Measurements from ENCODE around the gene PAM16.

PAM16 gene

DNA sequence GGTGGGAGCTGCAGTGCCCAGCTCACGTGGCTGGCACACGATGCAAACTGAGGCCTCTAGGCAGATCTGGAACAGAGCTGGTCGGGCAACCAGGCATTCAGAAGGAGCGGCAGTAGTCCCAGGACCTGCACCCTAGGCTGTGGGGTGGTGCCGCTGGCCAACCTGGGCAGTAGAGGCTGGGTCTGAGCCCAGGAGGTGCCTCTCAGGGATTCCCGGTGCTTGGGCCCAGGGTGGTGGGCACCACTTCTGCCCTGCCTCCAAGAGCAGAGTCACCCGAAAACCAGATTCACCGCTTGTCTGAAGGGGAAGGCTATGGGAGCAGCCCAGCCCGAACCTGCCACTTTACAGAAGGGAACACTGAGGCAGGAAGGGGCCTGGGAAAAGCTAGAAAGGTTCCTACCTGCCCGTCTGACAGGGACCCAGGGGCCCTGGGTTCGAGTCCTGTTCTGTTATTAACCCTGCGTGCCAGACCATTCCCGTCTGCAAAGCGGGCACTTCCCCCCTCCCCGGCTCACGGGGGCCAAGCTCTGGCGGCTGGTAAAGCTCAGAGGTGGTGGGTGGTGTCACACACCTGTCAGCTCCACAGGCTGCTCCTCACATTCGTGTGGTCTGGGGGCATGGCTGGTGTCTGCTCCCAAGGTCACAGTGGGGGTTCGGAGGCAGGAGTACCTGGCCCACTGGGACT lies 18.4 kb downstream of the PAM16 start:
- DNase-seq = no peak

DNA sequence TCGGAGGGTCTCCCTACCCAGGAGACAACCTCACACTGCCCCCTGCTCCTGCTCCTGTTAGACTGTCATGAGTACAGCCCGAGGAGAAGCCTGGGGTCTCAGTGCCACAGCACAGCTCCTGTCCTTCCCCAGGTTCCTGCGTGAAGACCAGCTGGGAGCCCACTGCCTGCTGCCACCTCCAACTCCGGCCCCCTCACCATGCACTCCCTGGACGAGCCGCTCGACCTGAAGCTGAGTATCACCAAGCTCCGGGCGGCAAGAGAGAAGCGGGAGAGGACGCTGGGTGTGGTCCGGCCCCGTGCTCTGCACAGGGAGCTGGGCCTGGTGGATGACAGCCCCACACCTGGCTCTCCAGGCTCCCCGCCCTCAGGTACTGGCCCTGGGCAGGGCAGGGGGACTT lies 19.0 kb downstream of the PAM16 start:
- DNase-seq = no peak

DNA sequence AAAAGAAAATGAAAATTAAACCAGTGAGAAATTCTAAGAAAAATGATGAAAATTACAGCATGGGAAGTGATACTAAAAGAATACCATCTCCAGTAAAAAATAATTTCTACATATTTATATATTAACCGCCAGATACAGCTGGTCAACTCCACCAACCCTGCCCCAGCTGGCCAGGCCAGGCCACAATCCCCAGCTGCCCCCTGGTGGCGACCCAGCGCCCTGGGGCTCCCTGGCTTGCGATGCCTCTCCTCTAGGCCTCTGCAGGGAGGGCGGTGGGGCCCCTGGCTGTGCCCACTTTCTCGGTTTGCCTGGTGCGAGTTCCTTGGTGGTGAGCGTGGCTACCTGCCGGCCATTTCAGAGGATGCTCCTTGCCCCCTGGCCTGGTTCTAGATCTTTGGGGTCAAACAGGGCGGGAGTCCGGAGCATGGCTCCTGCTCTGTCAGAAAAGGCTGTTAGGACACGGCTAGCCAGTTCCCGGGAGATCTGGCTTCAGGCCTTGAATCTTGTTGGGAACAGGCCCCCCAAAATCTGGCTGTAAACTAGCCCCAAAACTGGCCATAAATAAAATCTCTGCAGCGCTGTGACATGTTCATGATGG lies 20.7 kb downstream of the PAM16 start:
- DNase-seq = peak in 1 of 2 experiments; percentile 30

DNA sequence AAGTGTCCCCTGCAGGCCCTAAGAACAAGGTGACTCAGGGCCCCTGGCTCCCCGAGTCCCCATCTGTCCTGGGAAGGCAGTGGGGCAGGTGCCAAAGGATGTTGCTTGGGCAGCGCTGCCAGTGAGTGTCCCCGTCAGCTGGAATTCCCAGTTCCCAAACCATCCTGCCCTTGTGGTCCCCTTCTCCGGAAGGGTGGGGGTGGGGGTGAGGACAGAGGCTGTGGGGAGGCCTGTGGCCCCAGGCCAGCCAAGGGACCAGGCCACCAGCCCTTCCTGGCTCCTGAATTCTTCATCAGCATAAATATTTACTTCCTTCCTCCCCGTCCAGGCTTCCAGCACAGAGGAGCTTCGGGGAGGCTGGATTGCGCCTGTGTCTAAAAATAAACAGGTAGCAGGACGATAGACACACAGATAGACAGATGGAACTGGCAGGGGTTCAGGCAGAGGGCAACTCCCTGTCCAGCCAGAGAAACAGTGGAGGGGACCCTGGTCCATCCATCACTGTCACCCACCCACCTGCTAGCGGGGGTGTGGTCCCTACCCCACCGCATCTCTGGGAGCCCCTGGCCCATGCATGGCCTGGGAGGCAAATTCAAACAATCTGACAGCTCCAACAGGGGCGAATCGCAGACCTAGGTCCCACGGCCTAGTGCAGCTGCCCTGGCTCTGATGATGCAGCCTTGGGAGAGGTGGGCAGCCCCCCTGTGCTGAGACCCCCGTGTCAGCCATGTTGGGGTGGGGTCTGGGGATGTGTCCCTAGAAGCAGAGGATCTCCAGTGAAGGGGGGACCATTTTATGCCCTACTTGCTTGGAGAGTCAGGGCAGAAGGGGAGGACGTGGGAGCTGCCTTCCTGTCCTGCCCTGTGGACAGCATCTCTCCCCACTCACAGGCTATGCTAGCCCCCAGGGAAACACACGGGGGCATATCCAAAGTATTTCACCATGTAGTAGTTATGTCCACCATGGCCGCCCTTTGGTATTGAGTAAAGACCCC lies 22.0 kb downstream of the PAM16 start:
- DNase-seq = no peak

DNA sequence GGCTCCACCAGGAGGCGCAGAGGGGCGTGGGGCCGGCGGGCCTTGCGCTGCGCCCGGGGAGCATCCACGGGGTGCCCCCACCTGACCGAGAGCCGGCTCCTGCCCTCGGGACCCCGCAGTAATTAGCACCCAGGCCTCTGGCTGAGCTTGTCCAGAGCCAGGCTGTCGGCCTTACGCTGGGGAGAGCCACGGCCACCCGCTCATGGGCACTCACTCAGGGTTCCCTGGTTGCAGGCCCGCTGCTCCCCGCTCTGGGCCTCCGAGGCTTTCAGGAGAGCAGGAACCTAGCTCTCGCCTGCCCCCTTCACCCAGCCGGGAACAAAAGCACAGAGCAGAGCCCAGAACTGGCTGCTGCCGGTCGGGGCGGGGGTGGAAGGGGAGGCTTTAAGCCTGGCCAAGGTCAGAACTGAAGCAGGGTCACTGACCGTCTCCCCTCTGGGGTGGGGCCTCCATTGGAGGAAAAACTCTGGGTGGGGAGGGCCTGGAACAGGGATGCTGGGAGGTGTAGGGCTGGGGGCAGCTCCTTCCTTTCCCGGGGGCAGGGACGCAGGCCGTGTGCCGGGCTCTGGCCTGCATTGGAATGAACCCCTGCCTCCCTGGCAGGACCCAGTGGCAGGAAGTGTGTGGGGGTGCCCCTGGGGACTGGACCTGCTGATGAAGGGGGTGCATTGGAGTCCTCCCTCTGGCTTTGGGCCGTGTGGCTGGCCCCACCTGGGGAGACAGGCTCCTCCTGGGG lies 22.9 kb downstream of the PAM16 start:
- DNase-seq = no peak

DNA sequence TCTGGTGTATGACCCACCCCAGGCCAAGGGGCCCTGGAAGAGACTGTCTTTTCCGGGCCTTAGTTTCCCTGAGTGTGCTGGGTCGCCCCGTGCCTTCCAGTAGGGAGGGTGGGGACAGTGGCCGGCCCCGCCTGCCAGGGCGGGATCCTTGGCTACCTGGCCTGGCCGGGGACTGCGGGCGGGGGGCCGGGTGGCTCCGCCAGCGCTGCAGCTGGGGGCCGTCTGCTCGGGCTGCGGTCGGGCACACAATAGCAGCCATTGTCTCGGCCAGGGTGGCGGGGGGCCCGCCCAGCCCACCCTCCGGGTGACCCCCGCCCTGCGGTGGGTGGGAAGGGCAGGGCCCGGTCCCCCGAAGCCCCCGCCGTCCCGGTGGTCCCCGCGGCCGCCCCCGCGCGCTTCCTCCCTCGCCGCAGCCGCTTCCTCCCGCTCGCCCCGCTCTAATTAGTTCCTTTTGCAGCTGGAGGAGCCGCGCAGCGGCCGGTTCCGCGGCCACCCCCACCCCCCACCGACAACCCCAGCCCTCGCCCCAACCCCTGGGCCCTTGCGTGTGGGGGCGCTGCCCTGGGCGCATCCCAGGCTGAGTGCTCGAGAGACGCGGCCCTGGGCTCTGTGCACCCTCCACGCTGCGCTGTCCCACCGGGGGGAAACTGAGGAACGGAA lies 23.6 kb downstream of the PAM16 start:
- DNase-seq = no peak

DNA sequence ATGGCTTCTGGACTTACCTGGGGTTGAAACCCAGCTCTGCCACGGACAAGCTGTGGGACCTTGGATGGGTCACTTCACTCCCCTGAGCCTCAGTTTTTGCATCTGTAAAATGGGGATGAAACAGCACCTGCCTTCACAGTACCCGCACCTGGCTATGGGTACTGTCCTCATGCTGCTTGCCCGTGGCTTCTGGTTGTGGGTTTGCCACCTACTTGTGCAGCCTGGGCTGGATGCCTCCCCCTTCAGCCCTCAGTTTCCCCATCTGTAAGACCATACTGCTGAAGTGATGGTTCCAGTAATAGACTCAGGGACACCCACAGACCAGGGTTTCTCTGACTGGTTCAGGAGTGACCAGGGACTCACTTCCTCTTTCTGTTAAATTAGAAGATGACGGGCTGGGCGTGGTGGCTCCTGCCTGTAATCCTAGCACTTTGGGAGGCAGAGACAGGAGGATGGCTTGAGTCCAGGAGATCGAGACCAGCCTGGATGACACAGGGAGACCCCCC lies 25.8 kb downstream of the PAM16 start:
- DNase-seq = no peak

DNA sequence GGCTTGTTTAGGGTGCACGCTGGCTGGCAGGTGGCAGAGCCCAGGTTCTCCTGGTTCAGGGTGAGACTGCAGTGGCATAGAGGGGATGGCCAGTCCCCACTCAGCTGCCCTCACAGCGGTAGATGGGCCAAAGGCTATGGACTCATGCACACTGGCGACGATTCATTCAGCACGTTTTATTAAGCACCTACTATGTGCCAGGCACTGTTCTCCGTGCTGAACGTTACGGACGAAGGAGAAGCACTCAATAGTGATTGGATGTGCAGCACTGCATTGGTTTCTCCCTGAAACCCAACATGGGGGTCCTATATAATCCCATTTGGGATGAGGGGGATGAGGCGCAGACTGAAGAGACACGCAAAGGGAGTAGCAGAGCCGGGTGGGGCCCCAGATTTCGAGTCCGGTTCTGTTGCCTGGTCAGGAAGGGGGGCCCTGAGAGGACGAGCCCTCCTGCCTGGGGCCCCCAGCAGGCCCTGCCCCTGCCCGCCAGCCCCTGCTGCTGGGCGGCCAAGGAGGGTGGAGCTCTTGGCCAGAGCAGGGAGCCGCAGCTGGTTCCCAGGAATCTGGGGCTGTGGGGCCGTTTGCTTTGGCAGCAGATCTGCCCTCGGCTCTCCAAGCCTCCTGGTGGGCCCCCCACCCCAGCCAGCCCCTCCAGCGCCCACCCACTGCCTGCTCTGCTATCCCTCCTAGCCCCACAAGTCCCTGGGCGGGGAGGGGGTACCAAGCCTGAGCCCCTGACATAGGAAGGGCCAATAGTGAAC lies 26.4 kb downstream of the PAM16 start:
- no peak for DNase-seq

DNA sequence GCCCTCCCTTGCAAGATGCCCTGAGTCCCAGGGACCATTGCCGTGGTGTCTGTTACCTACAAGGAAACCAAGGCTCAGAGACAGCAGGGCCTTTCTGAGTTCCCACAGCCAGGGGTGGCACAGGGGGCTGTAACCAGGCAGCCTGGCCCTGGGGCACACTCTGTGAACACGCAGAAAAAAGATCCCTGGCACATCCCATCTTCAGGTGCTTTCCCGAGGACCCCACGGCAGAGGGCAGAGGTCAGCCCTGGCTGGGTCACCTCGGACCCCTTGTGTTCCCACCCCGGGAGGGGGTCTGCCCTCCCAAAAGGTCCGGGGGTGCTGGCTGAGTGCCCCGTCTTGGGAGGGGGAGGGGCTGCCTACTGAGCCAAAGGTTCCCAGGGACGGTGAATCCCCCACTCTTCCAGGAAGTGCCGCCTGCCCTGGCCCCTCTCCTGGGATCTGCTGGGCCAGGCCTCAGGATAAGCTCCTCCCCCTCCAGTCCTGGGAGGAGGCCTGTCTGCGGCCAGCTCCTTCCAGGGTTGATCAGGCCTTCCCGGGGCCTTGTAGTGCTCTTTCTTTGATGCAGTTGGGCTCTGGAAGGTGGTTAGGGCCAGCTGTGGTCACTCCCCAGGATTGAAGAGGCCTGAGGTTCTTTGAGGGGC lies 27.2 kb downstream of the PAM16 start:
- no peak for DNase-seq

DNA sequence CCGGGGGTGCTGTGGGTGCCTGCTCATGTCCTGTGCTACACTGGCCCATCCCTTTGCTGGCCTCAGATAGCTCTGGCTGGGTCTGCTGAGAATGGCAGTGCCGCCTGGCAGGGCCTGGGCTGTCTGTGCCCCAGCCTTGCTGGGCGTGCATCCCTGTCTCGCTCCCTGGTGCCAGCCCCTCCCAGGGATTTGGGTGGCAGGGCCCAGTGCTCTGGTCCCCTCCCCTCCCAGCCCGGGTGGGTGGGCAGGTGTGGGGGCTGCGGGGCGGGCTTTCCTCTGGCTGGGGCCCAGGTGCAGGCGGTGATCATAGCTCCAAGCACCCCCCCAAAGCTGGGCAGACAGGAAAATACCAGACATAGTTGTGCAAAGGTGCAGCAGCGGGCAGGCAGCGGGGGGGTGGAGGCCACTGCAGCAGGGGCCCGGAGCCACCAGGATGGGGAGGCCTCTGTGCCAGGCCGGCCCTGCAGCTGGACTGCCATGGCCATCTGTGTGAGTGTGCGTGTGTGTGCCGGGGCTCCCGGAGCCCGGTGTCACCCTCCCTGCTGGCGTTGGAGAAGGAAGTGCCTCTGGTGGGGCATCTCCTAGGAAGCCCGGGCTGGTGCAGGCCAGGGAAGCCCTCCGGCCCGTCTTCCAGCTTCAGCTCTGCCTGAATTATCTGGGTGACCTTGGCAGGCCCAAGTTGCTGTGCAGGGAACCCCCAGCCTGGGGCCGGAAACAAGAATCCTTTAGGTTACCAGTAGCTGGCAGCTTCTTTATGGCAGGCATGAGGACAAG lies 27.9 kb downstream of the PAM16 start:
- no peak for DNase-seq

DNA sequence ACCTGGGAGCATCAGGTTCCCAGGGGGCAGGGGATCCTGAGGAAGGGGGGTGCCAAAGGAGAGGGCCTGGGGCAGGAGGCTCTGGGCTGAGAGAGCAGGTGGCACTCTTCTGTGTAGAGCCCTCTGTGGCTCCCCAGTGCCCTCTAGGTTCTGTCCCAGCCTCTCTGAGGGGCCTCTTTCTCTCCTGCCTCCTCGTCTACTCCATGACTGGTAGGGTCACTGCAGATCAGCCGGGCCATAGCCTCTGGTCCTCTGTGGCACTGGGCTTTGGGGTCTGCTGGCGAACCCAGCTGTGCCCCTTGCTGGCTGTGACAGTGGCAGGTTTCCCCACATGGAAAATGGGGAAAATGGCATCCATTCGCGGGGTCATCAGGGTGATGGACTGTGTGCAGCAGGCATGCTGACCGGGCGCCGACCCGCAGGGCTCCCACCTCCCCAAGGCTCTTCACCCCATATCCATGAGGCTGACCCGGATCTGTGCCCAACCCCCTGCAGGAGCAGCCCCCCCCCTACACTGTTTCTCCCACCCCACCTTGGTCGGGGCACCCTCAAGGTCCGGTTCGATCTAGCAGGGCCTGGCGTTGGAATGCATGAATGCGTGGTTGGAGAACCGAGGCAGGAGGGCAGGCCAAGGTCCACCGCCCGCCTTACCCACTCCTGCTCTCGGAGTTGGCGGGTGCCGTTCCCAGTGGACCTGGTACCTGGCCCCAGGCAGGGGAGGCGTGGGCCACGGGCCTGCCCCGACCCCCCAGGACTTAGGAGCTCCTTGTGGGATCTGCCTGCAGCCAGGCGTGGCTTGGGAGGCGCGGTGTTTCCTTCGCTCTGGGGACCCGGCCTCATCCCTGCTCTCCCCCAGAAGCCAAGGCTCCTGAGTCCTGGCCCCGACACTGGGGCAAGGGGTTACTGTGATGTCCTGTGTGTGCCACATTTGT lies 28.7 kb downstream of the PAM16 start:
- no peak for DNase-seq

DNA sequence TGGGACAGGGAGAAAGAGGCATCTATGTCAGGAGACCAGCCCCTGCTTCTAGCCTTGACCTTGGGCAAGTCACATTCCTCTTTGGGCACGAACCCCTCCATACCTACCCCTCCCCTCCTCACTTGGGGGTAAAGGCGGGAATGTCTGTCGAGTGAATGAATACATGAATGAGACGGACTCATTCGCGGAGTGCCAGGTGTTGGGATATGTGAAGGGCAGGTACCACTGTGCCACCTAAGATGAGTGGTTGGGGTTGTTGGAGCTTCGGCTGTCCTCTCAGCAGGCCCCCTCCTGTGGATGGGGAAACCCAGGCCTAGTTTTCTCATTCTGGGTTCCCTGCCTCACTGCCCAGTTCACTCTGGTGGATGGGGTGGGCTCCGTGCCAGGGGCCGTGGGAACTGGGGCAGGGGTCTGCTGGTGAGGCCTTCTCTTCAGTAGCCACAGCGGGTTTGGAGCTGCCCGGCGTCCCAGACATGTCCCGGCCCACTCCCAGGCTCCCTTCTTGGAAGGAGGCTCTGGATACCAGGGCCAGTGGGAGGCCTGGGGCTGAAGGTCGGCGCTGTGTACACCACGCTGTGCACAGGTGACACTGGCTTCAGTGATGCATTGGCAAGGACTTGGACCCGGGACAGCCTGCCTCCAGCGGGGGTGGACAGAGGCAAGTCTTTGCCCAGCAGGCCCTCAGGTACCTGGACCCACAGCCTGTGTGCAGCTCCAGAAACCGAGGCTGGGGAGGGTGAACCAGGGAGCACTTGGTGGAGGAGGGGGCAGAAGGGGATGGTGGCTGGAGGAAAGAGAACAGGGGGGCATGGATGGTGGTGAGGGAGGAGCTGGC lies 29.6 kb downstream of the PAM16 start:
- DNase-seq = no peak

DNA sequence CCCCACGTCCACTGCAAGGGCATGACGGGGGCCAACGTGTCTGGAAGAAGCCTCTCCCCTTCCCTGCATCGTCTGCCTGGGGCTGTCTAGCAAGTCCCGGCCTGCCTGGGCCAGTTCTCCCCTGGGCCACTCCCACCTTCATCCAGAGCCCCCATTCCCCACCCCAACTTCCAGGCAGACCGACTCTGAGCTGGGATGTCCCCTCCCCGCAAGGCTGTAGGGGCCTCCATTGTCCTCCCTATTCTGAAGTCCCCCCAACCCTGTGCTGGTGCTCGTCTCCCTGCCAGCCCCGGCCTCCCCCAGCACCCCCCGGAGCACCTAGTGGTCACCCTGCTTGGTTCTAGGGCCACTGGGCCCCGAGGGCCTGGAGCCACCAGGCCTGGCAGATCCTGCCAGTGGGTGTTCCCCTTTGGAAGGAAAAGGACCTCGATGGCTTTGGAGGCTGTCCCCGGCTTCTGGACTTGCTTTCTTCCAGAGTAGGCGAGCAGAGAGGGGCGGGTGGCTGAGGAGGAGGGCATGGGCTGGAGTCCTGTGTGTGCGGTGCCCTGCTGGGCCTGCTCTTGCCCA lies 30.5 kb downstream of the PAM16 start:
- DNase-seq = no peak

DNA sequence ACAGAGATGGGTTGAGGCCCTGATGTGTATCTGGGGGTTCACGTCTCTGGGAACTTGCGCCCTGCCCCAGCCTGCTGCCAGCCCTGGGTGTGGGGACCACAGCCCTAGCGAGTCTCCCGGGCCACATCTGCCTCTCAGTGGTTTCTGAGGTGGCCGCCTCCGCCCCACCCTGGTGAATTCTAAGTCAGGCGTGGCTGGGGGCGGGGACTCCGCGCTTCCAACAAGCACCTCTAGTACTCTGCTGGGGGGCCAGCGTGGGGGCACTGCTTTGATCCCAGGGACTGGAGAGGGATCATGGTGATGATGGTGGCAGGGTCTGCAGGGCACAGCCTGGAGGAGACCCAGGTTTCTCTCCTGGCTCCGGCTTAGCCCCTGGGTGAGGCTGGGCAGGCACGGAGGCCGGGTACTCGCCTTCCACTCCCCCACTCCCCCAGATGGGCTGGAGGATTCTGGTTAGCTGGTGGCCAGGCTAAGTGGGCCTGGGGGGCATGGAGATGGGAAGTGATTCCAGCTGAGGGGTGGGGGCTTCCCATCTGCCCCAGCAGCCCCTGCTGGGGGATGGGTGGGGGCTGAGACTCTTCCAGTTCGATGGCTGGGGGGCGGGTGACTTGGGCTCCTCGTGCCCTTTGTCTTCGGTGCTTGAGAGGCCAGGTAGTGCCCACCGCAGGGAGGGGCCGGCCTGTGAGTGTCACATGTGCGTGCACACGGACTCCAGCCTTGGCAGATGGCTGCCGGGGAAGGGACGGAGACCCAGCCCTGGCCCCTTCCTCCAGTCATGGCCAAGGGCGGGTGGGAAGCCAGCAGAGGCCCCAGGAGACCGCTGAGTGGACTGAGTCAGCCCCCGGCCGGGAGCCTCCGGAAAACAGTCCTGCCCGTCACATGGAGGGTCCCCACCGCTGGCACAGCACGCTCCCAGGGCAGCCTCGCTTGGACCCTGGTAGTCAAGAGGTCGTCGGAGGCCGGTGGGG lies 31.4 kb downstream of the PAM16 start:
- DNase-seq = no peak

DNA sequence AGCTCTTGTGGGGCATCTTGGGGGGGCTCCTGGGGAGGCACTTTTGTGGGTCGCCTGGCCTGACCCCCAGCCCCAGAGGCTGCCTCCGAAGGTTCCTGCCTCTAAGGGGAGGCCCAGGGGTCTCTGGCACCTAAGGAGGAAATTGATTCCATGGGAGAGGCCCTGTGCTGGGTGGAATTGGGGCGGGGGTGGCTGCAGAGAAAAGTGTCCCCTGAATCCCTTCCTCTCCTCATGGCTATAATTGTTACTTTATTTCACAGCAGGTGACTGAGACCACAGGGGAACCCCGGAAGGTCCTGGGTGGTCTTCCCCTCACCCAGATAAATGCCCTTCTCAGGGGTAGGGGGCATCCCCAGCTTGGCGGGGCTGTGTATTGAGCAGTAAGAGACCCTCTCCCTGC lies 32.2 kb downstream of the PAM16 start:
- DNase-seq = no peak

DNA sequence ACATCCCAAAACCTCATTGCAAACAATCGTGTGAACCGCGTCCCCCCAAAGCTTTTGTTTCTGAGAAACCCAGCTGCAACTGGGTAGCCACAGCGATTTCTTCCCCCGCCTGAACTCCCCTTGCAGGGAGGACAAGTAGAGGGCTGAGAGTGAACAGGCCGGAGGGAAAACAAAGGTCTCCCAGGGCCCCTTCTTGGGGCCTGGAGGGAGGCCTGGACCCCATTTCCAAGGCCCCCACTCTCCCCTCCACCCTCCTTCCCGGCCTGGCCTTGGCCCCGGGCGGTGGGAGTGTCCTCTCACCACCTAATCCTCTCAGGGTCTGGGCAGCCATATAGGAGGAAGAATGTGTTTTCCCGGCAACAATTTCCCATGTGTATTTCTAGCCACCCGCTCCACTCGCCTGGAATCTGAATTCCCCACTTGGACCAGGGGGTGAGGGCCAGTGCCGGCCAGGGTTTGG lies 32.6 kb downstream of the PAM16 start:
- no peak for DNase-seq
